Measurements from ENCODE around the gene CLEC7A. TPM values are rescaled to one million over a fixed set of nuclear protein-coding genes. Genes with fewer than 3 reads are reported as not detected.

CLEC7A gene
- polyA plus RNA-seq, 2 of the 4 experiments (the other 2 are of a cell fraction): not detected

GRCh38 chr12:10070380-10070779, 59.6 kb downstream of the CLEC7A start:
- FAIRE-seq (no peak), ATAC-seq (no peak), DNase-seq (ENCODE audit: low read depth in 1 of 2, low spot score in 1 of 2) (no peak)
- POLR2A ChIA-PET: no interaction called here
- H3K9me3 ChIP-seq: no peaks in the 10 kb centered on the region
- TF ChIP-seq MAFK (IDR thresholded peaks at IDR 0.05; ENCODE audit: partially characterized antibody) (no peak), MYC (IDR thresholded peaks at IDR 0.05; ENCODE audit: borderline replicate concordance, low read length) (no peak), E2F6 (IDR thresholded peaks at IDR 0.05; ENCODE audit: borderline replicate concordance, low read depth) (no peak), PBX3 (IDR thresholded peaks at IDR 0.05) (no peak), HOXA7 (CRISPR knock-in tag; IDR thresholded peaks at IDR 0.05) (no peak)
- WGBS (ENCODE audit: missing lambda C conversion rate): 66% methylated on average over 4 of the region's 4 CpGs
- no peak overlapping the region for H3K4me3 ChIP-seq
- no peak overlapping the region for H3K4me2 ChIP-seq
- CTCF ChIA-PET: no interaction called here
- H3K27ac ChIP-seq: no peak overlapping the region
- no peaks in the 10 kb centered on the region for H3K4me1 ChIP-seq

GRCh38 chr12:10069976-10070375, 60.0 kb downstream of the CLEC7A start:
- Histone ChIP-seq H3K4me1 (no peaks in the 10 kb centered on the region), H3K4me2 (no peak overlapping the region), H3K4me3 (no peak overlapping the region), H3K27ac (no peak overlapping the region), H3K9me3 (no peaks in the 10 kb centered on the region)
- TF ChIP-seq GATA3 (IDR thresholded peaks at IDR 0.05; ENCODE audit: borderline replicate concordance): no peak
- TF ChIP-seq HOXA7 (CRISPR knock-in tag; IDR thresholded peaks at IDR 0.05): no peak
- TF ChIP-seq CEBPB (IDR thresholded peaks at IDR 0.05): no peak
- TF ChIP-seq RCOR1 (IDR thresholded peaks at IDR 0.05; ENCODE audit: low read depth, low read length): no peak
- no peak for TF ChIP-seq HMGXB4 (CRISPR knock-in tag; IDR thresholded peaks at IDR 0.05; ENCODE audit: borderline replicate concordance)
- no peak for TF ChIP-seq CHD4 (IDR thresholded peaks at IDR 0.05; ENCODE audit: borderline replicate concordance)
- ChIA-PET CTCF (no interaction called here), POLR2A (no interaction called here)
- no peak for DNase-seq (ENCODE audit: low read depth in 1 of 2, low spot score in 1 of 2)
- FAIRE-seq: peak; percentile 18
- WGBS (ENCODE audit: missing lambda C conversion rate): 1% methylated on average over 3 of the region's 3 CpGs
- ATAC-seq: no peak

- ChIA-PET POLR2A (no interaction called here), CTCF (interaction anchor here (1.4 kb wide), 1 partner anchor 59 kb away, joined by 4 read pairs; the partner anchor contains the start of gene CLEC12B)
- Histone ChIP-seq H3K4me1 (no peaks in the 10 kb centered on the region), H3K9me3 (no peaks in the 10 kb centered on the region), H3K4me3 (no peak overlapping the region), H3K27ac (no peak overlapping the region), H3K4me2 (no peak overlapping the region)
- ATAC-seq (no peak), DNase-seq (ENCODE audit: low read depth in 1 of 2, low spot score in 1 of 2) (no peak), FAIRE-seq (no peak)
- 25% methylated on average over 4 of the region's 4 CpGs for WGBS (ENCODE audit: missing lambda C conversion rate)
- no peak for TF ChIP-seq JUNB (IDR thresholded peaks at IDR 0.05)
- TF ChIP-seq FOSL2 (IDR thresholded peaks at IDR 0.05): no peak
- TF ChIP-seq FOSL2 (CRISPR knock-in tag; IDR thresholded peaks at IDR 0.05): no peak
- no peak for TF ChIP-seq CBX8 (IDR thresholded peaks at IDR 0.05)
- TF ChIP-seq TP53 (CRISPR knock-in tag; IDR thresholded peaks at IDR 0.05): no peak
- TF ChIP-seq NR3C1 (IDR thresholded peaks at IDR 0.05): no peak
Measured at GRCh38 chr12:10069099-10069498, 60.9 kb downstream of the CLEC7A start.

- Histone ChIP-seq H3K4me1 (no peaks in the 10 kb centered on the region), H3K4me3 (no peak overlapping the region), H3K4me2 (no peak overlapping the region), H3K27ac (no peak overlapping the region), H3K9me3 (no peaks in the 10 kb centered on the region)
- FAIRE-seq (no peak), ATAC-seq (no peak), DNase-seq (ENCODE audit: low read depth in 1 of 2, low spot score in 1 of 2) (no peak)
- POLR2A ChIA-PET: no interaction called here
- WGBS (ENCODE audit: missing lambda C conversion rate): 13% methylated on average over 1 of the region's 1 CpG
- TF ChIP-seq MAFK (IDR thresholded peaks at IDR 0.05; ENCODE audit: partially characterized antibody) (peak; percentile 52), TP53 (CRISPR knock-in tag; IDR thresholded peaks at IDR 0.05) (no peak)
- CTCF ChIA-PET: interaction anchor here (1.4 kb wide), 1 partner anchor 59 kb away, joined by 4 read pairs; the partner anchor contains the start of gene CLEC12B
Measured at GRCh38 chr12:10068644-10069043, 61.4 kb downstream of the CLEC7A start.
